T-helper 2 cell treated with Interferon-gamma antibody and Interleukin-4, amounts not matched to agents 100 ng/mL and 5 ng/mL, for 36 hours (primary cell): ENCODE measurements around the gene ADARB1. TPM values are rescaled to one million over a fixed set of nuclear protein-coding genes. Genes with fewer than 3 reads are reported as not detected.

Experiments
- intact Hi-C: fragments of 100-400 bp; cut with micrococcal nuclease; formaldehyde crosslinking; loops from one replicate; pipeline ENCODE4 v1.15.1; 2023
- total RNA-seq: library from RNA; stranded (reverse); gene quantifications from 2 replicates; pipeline ENCODE4 v1.2.3, GENCODE V29; 2022

The ADARB1 gene
- total RNA-seq, 1 donor from 2014 or later, result 51.5 TPM

- intact Hi-C loops, result no loop called here
These were observed 170.5 kb downstream of the ADARB1 start for GRCh38 chr21:45244799-45245340.

GRCh38 chr21:45246386-45247320 lies 172.3 kb downstream of the ADARB1 start:
- intact Hi-C loops, result no loop called here

GRCh38 chr21:45248301-45248892 lies 174.0 kb downstream of the ADARB1 start:
- intact Hi-C loops, result no loop called here

- intact Hi-C loops, result no loop called here
These were observed 174.6 kb downstream of the ADARB1 start for GRCh38 chr21:45248893-45249381.

- intact Hi-C loops, result no loop called here
These were observed 175.2 kb downstream of the ADARB1 start for GRCh38 chr21:45249626-45250025.

GRCh38 chr21:45250272-45250671 lies 175.9 kb downstream of the ADARB1 start:
- intact Hi-C loops, result no loop called here

GRCh38 chr21:45250914-45251634 lies 176.7 kb downstream of the ADARB1 start:
- intact Hi-C loops, result no loop called here

- intact Hi-C loops, result no loop called here
These were observed 177.5 kb downstream of the ADARB1 start for GRCh38 chr21:45251635-45252447.

- intact Hi-C loops, result no loop called here
These were observed 178.1 kb downstream of the ADARB1 start for GRCh38 chr21:45252448-45252925.

- intact Hi-C loops, result no loop called here
These were observed 178.8 kb downstream of the ADARB1 start for GRCh38 chr21:45253180-45253579.

- intact Hi-C loops, result no loop called here
These were observed 179.5 kb downstream of the ADARB1 start for GRCh38 chr21:45253633-45254459.

- intact Hi-C loops, result no loop called here
These were observed 180.1 kb downstream of the ADARB1 start for GRCh38 chr21:45254460-45254930.

GRCh38 chr21:45255381-45256020 lies 181.1 kb downstream of the ADARB1 start:
- intact Hi-C loops, result no loop called here

- intact Hi-C loops, result no loop called here
These were observed 181.9 kb downstream of the ADARB1 start for GRCh38 chr21:45256021-45256911.

- intact Hi-C loops, result no loop called here
These were observed 182.7 kb downstream of the ADARB1 start for GRCh38 chr21:45256912-45257672.

GRCh38 chr21:45257673-45258341 lies 183.4 kb downstream of the ADARB1 start:
- intact Hi-C loops, result no loop called here

- intact Hi-C loops, result no loop called here
These were observed 184.1 kb downstream of the ADARB1 start for GRCh38 chr21:45258466-45258865.
